PC-9 (cell line): Measurements from ENCODE around the gene HSFX2.
"Not testable (repeated sequence)": the region's sequence is repeated elsewhere in the genome, so short reads cannot be mapped to it uniquely, and the experiment has no call there.

Source experiments
- EZH2 ChIP-seq: fragments of 200-600 bp; sonication (generic); IDR thresholded peaks from 2 replicates; pipeline ENCODE4 v1.8.0; 2017; ENCODE audit warnings: antibody characterized with exemption, low read depth
- TF ChIP-seq, protein P1 (sequence below): fragments of 200-600 bp; sonication (generic); conservative IDR thresholded peaks from 2 replicates; pipeline ENCODE4 v1.6.1; 2017; ENCODE audit warnings: mixed run types, antibody characterized with exemption, mild to moderate bottlenecking, moderate library complexity

DNA sequence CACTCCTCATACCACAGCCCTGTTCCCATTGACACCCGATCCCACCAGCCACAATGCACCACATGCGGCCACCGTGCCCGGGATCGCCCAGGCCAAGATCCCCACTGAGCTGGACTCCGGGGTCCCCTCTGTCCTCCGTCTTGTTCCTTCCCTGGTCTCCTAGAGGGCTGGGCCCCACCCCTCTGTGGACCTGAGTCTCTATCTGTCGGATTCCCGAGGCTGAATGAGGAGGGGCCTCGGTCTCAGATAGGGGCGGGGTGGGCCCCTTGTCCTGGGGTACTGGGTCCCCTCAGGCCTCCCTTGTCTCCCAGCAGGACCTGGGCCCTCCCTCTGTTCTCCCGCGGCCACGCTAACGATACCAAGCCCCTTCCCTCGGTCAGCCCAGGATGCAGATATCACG, 9.5 kb downstream of the HSFX2 start:
- TF ChIP-seq, protein P1, sequence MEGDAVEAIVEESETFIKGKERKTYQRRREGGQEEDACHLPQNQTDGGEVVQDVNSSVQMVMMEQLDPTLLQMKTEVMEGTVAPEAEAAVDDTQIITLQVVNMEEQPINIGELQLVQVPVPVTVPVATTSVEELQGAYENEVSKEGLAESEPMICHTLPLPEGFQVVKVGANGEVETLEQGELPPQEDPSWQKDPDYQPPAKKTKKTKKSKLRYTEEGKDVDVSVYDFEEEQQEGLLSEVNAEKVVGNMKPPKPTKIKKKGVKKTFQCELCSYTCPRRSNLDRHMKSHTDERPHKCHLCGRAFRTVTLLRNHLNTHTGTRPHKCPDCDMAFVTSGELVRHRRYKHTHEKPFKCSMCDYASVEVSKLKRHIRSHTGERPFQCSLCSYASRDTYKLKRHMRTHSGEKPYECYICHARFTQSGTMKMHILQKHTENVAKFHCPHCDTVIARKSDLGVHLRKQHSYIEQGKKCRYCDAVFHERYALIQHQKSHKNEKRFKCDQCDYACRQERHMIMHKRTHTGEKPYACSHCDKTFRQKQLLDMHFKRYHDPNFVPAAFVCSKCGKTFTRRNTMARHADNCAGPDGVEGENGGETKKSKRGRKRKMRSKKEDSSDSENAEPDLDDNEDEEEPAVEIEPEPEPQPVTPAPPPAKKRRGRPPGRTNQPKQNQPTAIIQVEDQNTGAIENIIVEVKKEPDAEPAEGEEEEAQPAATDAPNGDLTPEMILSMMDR: not testable (repeated sequence)
- not testable (repeated sequence) for TF ChIP-seq EZH2
